ENCODE measurements around the gene SLC9A8. TPM values are rescaled to one million over a fixed set of nuclear protein-coding genes. Genes with fewer than 3 reads are reported as not detected.
A peak's percentile ranks its signal among the peaks of the same experiment; 100 is the strongest.

The SLC9A8 gene
- total and polyA plus RNA-seq, 9 of the 15 experiments (the other 6 are each of a cell fraction or from before 2014, with no cell fraction given): 0.56 to 9.7 (median 5.0) TPM

- peak; percentile 3 for TF ChIP-seq PRDM10 (IDR thresholded peaks at IDR 0.05; ENCODE audit: partially characterized antibody)
- TF ChIP-seq CC2D1A (IDR thresholded peaks at IDR 0.05): 0 out of 2 replicates have a peak, but pooled peaks have one; percentile 3
- TF ChIP-seq ZBTB9 (CRISPR knock-in tag; IDR thresholded peaks at IDR 0.05): no peak
- TF ChIP-seq HEY1 (CRISPR knock-in tag; IDR thresholded peaks at IDR 0.05; ENCODE audit: borderline replicate concordance): no peak
- no peak for TF ChIP-seq STAT6 (CRISPR knock-in tag; IDR thresholded peaks at IDR 0.05)
- TF ChIP-seq CXXC5 (CRISPR knock-in tag; IDR thresholded peaks at IDR 0.05): no peak
- TF ChIP-seq SMAD1 (IDR thresholded peaks at IDR 0.05; ENCODE audit: low read depth, low read length, partially characterized antibody): peak; percentile 56
- no peak for TF ChIP-seq BMI1 (IDR thresholded peaks at IDR 0.05; ENCODE audit: low read length)
Measured at GRCh38 chr20:49765413-49765736, 47.3 kb upstream of the SLC9A8 start (continued).

Measured in K562 (cell line).